ENCODE data around the gene FAM180A. TPM values are rescaled to one million over a fixed set of nuclear protein-coding genes. Genes with fewer than 3 reads are reported as not detected.

Gene FAM180A
- total RNA-seq, 1 experiment from 2014 or later = not detected

GRCh38 chr7:135768467-135768866, 19.9 kb upstream of the FAM180A start:
- Histone ChIP-seq H3K27me3 (ENCODE audit: control insufficient read depth, insufficient read depth, low read length) (peaks cover 9% of the 10 kb centered on the region; the same call in 1 of the 2 replicates), H3K4me3 (ENCODE audit: low read depth in 2 of 2, low read length in 2 of 2) (no peak overlapping the region), H3K9me3 (ENCODE audit: control insufficient read depth, insufficient read depth, low read depth, low read length) (no peaks in the 10 kb centered on the region), H3K4me1 (ENCODE audit: control insufficient read depth, insufficient read depth, low read length) (no peaks in the 10 kb centered on the region), H3K36me3 (ENCODE audit: control insufficient read depth, insufficient read depth, low read length) (no peaks in the 10 kb centered on the region), H3K27ac (ENCODE audit: low read length) (no peak overlapping the region)
- ChIA-PET CTCF (interaction anchor here (0.5 kb wide), 1 partner anchor 29 kb away, joined by 4 read pairs; no protein-coding TSS in a partner anchor), POLR2A (no interaction called here)
- in situ Hi-C loops (cut with HindIII; ENCODE audit: low pct_unique_long_range_greater_than_20kb, low sequenced_read_pairs) (no loop called here), intact Hi-C loops (cut with micrococcal nuclease; ENCODE audit: unreplicated experiment) (no loop called here)
- DNase-seq (ENCODE audit: low read depth, low spot score) = no peak
- TF ChIP-seq TCF7L2 (IDR thresholded peaks at IDR 0.05; ENCODE audit: low read depth, low read length) (no peak), POLR2AphosphoS5 (IDR thresholded peaks at IDR 0.05; ENCODE audit: low read depth, low read length) (no peak), REST (IDR thresholded peaks at IDR 0.05; ENCODE audit: insufficient read depth in 1 of 2, low read depth in 2 of 2, low read length in 1 of 2) (no peak), SIN3A (IDR thresholded peaks at IDR 0.05; ENCODE audit: borderline replicate concordance, insufficient read depth, low read depth, low read length) (no peak), CTCF (IDR thresholded peaks at IDR 0.05) (no peak)
- no peak for ATAC-seq
- BruUV-seq (replicated peaks) = no TSS peak

GRCh38 chr7:135768064-135768463, 19.5 kb upstream of the FAM180A start:
- Histone ChIP-seq H3K36me3 (ENCODE audit: control insufficient read depth, insufficient read depth, low read length) (no peaks in the 10 kb centered on the region), H3K27ac (ENCODE audit: low read length) (no peak overlapping the region), H3K9me3 (ENCODE audit: control insufficient read depth, insufficient read depth, low read depth, low read length) (no peaks in the 10 kb centered on the region), H3K4me3 (ENCODE audit: low read depth in 2 of 2, low read length in 2 of 2) (no peak overlapping the region), H3K27me3 (ENCODE audit: control insufficient read depth, insufficient read depth, low read length) (peaks cover 9% of the 10 kb centered on the region; the same call in 1 of the 2 replicates), H3K4me1 (ENCODE audit: control insufficient read depth, insufficient read depth, low read length) (no peaks in the 10 kb centered on the region)
- no peak for TF ChIP-seq REST (IDR thresholded peaks at IDR 0.05; ENCODE audit: insufficient read depth in 1 of 2, low read depth in 2 of 2, low read length in 1 of 2)
- TF ChIP-seq TCF7L2 (IDR thresholded peaks at IDR 0.05; ENCODE audit: low read depth, low read length) = no peak
- no peak for TF ChIP-seq CTCF (IDR thresholded peaks at IDR 0.05)
- no peak for TF ChIP-seq POLR2AphosphoS5 (IDR thresholded peaks at IDR 0.05; ENCODE audit: low read depth, low read length)
- TF ChIP-seq SIN3A (IDR thresholded peaks at IDR 0.05; ENCODE audit: borderline replicate concordance, insufficient read depth, low read depth, low read length) = no peak
- intact Hi-C loops (cut with micrococcal nuclease; ENCODE audit: unreplicated experiment) (no loop called here), in situ Hi-C loops (cut with HindIII; ENCODE audit: low pct_unique_long_range_greater_than_20kb, low sequenced_read_pairs) (no loop called here)
- ATAC-seq = no peak
- POLR2A ChIA-PET = no interaction called here
- no TSS peak for BruUV-seq (replicated peaks)
- no peak for DNase-seq (ENCODE audit: low read depth, low spot score)
- CTCF ChIA-PET = no interaction called here

Data from Panc1 (cell line).